NCI-H1048 (cell line): ENCODE data around the gene ALAS1.

Experiments
- DNase-seq: peaks from one replicate; lab custom pipeline; 2025; lab: John Stamatoyannopoulos, UW

Gene ALAS1

GRCh38 chr3:52234516-52235447, 36.8 kb downstream of the ALAS1 start:
- DNase-seq = no peak

- DNase-seq = no peak
Measured at GRCh38 chr3:52236424-52236886, 38.5 kb downstream of the ALAS1 start.

GRCh38 chr3:52237006-52237656, 39.2 kb downstream of the ALAS1 start:
- DNase-seq = no peak

- DNase-seq = no peak
Measured at GRCh38 chr3:52237657-52238172, 39.8 kb downstream of the ALAS1 start.

- no peak for DNase-seq
Measured at GRCh38 chr3:52238193-52238760, 40.3 kb downstream of the ALAS1 start.

GRCh38 chr3:52238761-52239701, 41.1 kb downstream of the ALAS1 start, which contains the start of gene TWF2:
Gene TWF2, minus strand, starts transcription at chr3:52239158. Its CDS starts 142 bp downstream, at chr3:52239016.
- peak; percentile 48 for DNase-seq

- no peak for DNase-seq
Measured at GRCh38 chr3:52240059-52240885, 42.3 kb downstream of the ALAS1 start.

- no peak for DNase-seq
Measured at GRCh38 chr3:52240886-52241370, 43.0 kb downstream of the ALAS1 start.

GRCh38 chr3:52242039-52242438, 44.1 kb downstream of the ALAS1 start:
- DNase-seq = no peak

GRCh38 chr3:52243791-52244628, 46.0 kb downstream of the ALAS1 start:
- no peak for DNase-seq

GRCh38 chr3:52245322-52246263, 47.6 kb downstream of the ALAS1 start, which contains the start of gene PPM1M:
Gene PPM1M, plus strand, starts transcription at chr3:52245759. Its CDS starts 66 bp downstream, at chr3:52245825.
- no peak for DNase-seq

- no peak for DNase-seq
Measured at GRCh38 chr3:52246264-52246620, 48.3 kb downstream of the ALAS1 start.

- DNase-seq = no peak
Measured at GRCh38 chr3:52246728-52247408, 48.9 kb downstream of the ALAS1 start.

GRCh38 chr3:52247409-52248164, 49.6 kb downstream of the ALAS1 start:
- DNase-seq = no peak

GRCh38 chr3:52248165-52248541, 50.2 kb downstream of the ALAS1 start:
- no peak for DNase-seq

- DNase-seq = no peak
Measured at GRCh38 chr3:52248816-52249547, 51.0 kb downstream of the ALAS1 start.
